ENCODE measurements around the gene LRRN1.

LRRN1 gene

DNA sequence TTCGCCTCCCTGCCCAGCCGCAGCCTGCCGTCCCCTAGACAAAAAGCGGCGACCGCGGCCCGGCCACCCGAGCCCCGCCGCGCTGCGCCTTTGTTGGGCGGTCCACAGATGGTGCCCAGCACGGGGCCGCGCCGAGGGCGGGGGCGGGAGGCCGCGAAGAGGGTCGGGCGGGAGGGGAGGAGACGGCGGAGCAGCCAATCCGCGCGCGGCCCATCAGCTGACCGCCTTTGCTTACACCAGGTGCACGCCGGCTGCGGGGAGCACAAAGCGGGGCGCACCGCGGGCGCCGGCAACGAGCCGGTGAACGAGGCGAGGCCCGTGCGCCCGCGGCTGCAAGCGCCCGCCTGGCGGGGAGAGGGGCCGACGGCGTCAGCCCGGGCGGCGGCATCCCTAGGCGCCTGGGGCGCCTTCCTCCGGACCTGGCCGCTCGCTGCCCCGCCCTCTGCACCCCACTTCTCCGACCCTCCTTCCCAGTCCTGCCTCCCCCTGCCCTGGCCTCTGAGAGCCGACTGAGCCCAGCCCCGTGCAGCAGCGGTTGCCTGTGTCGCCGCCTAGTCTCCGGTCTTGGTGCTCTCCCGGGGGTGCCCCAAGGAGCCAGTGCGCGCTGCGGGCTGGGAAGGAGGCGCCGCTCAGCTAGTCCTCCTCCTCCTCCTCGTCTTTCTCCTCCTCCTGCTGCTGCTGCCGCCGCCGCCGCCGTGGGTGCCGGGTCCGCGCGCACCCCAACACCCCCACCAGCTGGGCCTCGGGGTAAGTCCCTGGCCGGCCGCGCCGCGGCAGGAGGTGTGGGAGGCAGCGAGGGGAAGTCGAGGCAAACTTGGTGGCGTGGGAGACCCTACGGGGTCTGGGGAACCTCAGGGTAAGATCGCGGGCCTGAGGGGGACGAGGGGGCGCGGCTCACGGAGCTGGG lies at the start of gene LRRN1:
Gene LRRN1, plus strand, starts transcription at position 259 of the 907 bp plus-strand sequence. CDS start 45,211 bp downstream, outside the sequence.
- peak; percentile 75 for DNase-seq

- no peak for DNase-seq
Observed at GRCh38 chr3:3753416-3753815, 45.8 kb upstream of the LRRN1 start.

DNA sequence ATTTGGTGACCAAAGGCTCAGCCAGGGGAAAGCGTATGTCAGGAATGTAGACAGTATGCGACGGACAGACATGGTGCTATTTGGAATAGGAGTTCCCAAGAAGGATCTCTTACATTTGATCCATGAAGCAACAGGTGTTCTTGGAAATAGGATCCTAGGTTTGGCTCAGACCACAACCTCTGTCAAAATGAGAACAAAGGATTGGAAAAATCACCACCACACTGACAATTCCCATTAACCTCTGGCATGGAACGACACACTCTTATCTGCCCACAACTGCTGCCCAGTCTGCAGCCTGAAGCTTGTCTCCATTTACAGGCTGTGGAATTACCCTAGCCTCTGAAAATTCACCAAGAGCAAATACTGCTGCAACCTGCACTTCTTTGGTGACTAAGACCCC lies 33.6 kb upstream of the LRRN1 start:
- no peak for DNase-seq

- DNase-seq = no peak
Observed at GRCh38 chr3:3766140-3766539, 33.1 kb upstream of the LRRN1 start.

DNA sequence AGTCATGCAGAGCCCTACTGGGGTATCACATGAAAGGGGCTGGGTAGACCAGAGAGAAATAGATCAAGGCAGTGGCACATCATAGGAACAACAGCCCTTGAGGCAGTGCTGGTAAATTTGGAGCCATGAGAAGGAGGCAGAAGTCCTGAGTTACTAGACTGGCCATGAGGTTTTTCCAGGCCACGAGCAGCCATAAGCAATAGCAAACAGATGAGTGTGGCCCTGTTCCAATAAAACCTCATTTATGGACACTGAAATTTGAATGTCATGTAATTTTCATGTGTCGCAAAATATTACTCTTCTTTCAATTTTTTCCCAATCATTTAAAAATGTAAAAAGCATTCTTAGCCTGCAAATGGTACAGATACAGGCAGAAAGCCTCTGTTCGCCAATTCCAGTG lies 28.1 kb upstream of the LRRN1 start:
- DNase-seq = no peak

GRCh38 chr3:3771567-3771966 lies 27.7 kb upstream of the LRRN1 start:
- DNase-seq = no peak

- DNase-seq = no peak
Observed at GRCh38 chr3:3772338-3772737, 26.9 kb upstream of the LRRN1 start.

GRCh38 chr3:3772920-3773319 lies 26.3 kb upstream of the LRRN1 start:
- DNase-seq = no peak

DNA sequence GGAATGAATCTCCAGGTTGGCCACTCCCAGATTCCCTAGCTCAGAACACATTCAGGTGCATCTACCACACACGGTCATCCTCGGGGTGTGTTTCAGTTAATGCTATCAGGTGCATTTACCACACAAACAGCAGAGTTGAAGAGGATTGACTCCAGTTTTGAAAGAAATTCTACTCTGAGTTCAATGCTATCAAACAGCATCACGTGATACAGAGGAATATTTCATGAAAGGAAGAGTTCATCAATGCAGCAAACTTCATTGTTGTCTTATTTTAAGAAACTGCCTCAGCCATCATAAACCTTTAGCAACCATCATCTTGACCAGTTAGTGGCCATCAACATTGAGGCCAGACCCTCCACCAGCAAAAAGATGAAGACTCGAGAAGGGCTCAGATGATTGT lies 22.6 kb upstream of the LRRN1 start:
- no peak for DNase-seq

DNA sequence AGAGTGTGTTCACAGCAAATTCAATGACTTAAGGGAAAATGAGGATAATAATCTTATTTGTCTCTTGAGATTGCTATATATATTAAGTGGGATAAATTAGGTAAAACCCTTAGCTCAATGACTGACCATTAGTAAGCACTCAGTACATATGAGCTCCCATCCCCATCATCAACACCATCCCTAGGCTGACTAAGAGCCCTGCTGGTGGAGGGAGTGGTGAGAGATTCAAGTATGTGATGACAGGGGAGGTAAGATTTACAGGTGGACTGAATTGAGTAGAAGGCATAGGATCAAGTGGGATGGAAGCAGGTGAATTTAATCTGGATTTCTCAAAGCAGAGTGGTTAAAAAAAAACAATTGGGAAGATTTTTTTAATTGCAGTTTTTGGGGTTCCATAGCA lies 21.0 kb upstream of the LRRN1 start:
- no peak for DNase-seq

DNA sequence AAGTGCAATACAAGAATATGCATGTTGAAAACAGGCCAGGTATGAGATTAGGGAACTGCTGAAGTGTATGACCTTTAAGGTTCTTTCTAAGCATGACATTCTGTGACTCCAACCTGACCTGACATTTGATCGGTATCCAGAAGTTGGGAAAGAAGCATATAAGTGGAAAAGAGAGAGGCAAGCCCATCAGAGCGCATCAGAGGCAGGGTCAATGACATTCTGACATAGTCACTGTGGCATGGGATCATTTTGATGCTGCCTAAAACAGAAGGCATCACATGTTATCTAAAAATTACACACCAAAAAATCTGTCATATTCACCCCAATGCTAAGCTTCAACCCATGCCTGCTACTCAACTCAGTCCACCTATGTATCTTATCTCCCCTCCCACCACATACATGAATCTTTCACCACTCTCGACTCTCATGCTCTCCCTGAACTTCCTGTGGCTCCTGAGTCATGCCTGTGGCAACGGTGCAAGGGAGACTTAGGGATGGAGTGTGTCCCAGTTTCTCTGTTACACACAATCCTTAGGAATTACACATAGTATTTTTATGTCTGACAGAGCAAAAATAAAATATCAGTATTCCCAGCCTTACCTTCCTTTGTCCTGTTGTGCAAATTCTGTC lies 20.5 kb upstream of the LRRN1 start:
- DNase-seq = no peak

GRCh38 chr3:3782457-3782856 lies 16.8 kb upstream of the LRRN1 start:
- no peak for DNase-seq

DNA sequence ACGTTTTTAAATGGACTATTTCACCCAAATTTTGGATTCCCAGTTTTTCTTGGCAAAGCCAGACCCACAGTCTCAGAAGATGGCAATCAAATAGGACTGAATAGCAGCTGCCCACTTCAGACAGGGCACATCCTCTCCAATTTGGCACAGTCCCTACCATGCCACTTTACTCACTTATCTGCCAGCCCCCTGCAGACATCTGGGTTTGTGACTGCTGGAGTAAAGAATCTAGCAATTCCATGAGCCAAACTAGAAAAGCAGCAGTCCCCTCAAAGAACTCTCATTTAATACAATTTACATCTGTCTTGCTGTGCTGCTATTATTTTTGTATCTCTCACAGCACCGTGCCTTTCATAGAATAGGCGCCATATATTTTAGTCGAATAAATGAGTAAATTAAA lies 16.0 kb upstream of the LRRN1 start:
- DNase-seq = no peak

GRCh38 chr3:3783696-3784095 lies 15.5 kb upstream of the LRRN1 start:
- DNase-seq = no peak

DNA sequence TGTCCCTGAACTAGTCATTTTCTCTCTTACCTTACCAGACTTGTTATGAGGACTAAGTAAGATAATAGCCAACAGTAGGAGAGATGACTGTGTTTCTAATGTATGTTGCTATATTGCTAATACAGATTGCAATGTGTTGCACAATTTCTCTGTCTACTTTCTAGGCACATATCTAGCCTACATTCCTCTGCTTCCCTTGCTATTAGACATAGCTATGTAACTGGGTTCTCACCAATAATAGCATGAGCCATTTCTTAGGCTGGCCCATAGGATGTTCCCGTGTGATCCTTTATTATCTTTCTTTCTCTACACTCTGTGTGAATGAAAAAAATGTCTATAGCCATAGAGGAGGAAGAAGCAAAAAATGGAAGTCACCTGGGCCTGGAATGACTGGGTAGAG lies 6.8 kb upstream of the LRRN1 start:
- no peak for DNase-seq

DNA sequence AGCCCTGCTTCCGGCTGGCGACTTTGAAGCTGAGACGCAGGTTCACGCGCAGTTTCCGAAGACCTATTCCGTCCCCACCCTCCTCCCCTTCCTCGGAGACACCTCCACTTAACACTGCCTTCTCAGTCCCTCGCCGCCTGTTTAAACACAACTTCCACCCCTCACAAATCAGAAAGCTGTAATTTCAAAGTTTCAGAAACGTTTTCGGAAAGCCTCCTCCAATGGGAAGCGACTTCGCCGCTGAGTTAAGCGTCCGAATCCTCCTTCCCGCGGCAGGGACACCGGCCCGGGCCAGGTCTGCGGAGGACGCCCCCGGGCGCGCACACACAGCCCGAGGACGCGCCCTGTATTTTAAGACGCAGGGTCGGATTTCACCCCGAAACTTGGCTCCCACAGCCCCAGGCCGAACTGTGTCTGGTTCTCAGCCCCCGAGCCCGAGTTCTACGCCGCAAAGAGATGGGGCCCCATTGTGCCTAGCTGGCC lies 559 bp upstream of the LRRN1 start:
- DNase-seq = peak; percentile 20

DNA sequence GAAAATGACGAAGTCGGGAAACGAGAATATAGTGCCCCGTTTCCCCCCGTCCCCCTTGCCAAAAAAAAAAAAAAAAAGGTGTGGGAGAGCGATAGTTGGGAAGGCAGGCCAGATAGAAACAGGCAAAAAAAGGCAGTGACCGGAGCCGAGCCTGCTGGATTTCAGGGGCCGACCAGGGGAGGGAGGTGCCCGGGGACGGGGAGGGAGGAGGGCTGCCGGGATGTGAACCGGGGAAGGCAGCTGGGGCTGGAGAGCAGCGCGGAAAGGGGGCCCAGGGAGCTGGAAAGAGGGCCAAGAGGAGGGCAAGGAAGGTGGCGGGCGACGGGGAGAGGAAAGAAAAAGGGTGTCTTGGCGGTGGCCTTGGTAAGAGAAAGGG lies 837 bp downstream of the LRRN1 start:
- DNase-seq = peak; percentile 24

DNA sequence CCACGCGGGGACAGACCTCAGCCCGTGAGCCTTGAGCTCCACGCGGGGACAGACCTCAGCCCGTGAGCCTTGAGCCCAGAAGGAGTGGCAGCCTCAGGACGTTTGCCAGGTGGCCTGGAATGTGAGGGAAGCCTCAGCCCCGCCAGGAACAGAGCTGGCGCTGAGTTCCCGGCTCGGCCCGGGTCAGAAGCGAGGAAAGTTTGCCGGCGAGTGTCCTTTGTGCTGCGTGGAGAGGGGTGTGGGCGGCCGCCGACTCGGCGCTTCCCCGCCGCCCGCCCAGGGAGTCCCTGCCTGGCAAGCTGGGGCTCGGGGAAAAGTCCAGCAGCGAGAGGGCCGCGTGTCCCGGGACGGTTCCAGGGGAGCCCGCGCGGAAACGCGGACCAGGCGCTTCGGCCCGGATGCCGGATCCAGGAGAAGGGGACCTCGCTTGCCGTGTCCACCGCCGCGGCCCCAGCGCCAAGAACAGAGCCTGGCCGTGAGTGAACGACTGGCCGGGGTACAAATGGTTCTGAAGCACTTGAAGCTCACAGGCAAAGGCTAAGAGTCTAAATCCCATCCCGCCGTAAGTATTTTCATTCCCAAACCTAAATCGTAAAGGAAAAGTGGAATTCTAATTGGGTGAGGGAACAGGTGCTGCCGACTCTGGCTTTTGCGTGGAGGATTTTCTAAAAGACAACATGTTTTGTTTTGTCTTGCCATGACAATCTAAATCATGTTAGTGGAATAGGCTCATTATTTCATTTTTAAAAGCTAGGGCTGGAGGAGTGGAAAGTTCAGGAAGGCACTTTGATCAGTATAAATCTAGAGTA lies 1.7 kb downstream of the LRRN1 start:
- no peak for DNase-seq

DNA sequence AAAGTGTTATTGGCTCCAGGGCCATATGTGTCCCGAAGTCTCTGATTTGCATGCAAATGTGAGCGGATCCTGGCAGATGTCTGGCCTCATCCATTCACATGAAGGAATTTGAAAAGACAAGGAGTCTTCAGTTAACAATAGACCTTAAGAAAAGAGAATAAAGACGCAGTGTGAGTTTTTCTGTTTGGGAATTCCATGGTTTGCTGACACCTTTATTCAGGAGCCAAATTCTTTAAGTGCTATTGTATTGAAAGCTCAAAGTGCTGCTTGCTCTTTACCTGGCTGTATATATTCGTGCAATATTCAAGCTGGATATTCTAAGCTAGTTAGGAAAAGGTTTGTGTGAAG lies 2.2 kb downstream of the LRRN1 start:
- DNase-seq = no peak

DNA sequence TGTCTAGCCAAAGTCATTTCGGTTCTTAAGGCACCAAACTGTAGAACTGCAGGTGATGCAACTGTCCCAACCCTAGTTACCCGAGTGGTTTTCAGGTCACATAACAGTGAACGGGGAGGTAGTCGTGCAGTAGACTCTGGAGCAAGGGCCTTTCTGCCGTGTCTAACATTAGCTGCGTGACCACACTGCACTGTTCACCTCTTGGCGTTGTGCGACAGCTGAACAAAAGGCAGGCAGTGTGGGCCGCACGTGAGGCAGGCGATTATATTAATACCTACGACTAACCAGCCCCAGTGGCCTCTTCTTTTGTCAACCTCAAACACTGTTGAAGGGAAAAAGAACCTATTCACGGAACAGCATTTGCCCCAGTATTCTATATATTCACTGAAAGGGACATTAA lies 2.8 kb downstream of the LRRN1 start:
- DNase-seq = no peak

DNA sequence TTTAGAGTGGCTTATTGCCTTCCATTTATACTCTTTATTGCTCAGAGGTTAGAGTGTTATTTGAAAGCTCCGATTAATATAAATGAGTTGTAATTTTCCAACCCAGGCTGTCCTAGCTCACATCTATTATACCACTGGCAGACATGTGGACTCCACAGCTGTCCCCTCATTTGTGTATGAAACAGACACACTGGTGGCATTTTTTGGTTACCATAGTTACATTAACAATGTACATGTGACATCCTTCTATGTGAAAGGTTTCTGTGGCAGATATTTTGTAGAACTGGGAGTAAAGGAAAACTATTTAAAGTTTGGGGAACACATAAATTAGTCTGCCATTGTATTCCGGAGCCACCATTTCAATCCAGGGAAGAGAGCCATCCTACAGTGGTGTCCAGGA lies 5.3 kb downstream of the LRRN1 start:
- DNase-seq = no peak

- DNase-seq = no peak
Observed at GRCh38 chr3:3806092-3806491, 6.9 kb downstream of the LRRN1 start.

DNA sequence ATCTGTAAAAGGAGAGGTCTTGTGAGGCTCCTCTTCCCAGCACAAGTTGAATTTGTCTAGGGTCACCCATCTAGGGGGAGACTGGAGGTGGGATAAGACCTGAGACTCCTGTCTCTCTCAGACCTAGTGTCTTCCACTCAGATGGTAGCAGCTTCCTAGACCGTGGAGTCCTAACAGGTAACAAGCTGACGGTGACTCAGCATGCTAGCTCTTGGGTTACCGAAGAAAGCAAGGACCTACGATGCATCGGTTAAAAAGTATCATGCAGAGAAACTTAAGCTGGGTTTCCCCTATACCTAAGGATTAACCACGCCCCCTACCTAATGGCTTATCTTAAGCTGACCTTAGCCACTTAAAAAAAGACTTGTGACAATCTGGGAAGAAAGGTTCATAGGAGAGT lies 7.6 kb downstream of the LRRN1 start:
- no peak for DNase-seq

DNA sequence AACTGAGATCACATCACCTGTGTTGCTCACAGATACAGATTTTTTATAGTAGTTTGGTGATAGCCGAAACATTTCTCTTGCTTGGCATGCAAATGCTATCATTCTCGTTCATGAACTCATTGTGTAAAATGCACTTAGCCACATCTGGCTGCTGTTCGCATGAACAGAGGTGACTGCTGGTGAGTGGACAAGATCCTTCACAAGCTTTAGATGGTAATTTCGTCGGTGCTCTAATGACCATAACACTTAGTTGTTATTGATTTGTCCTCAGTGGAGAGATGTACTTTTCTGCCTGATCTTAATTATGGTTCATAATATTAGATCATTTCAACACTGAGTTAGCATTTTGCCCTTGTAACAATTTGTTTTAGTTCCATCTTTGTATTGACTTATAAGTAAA lies 13.8 kb downstream of the LRRN1 start:
- no peak for DNase-seq
